ENCODE data around the gene FBRSL1. TPM values are rescaled to one million over a fixed set of nuclear protein-coding genes. Genes with fewer than 3 reads are reported as not detected.

FBRSL1 gene
- total RNA-seq, 4 donors from 2014 or later, result 2.4 to 8.5 (median 5.0) TPM

GRCh38 chr12:132514838-132515237 is 24.9 kb downstream of the FBRSL1 start:
- no peak for TF ChIP-seq CTCF (IDR thresholded peaks at IDR 0.05; ENCODE audit: low read depth)

- no peak for TF ChIP-seq CTCF (IDR thresholded peaks at IDR 0.05; ENCODE audit: low read depth)
Observed at GRCh38 chr12:132516095-132517012, 26.4 kb downstream of the FBRSL1 start.

GRCh38 chr12:132517013-132517739 is 27.2 kb downstream of the FBRSL1 start:
- TF ChIP-seq CTCF (IDR thresholded peaks at IDR 0.05; ENCODE audit: low read depth), result no peak

- no peak for TF ChIP-seq CTCF (IDR thresholded peaks at IDR 0.05; ENCODE audit: low read depth)
Observed at GRCh38 chr12:132517740-132518100, 27.8 kb downstream of the FBRSL1 start.

GRCh38 chr12:132518354-132518992 is 28.5 kb downstream of the FBRSL1 start:
- TF ChIP-seq CTCF (IDR thresholded peaks at IDR 0.05; ENCODE audit: low read depth), result no peak

GRCh38 chr12:132520421-132521199 is 30.7 kb downstream of the FBRSL1 start:
- TF ChIP-seq CTCF (IDR thresholded peaks at IDR 0.05; ENCODE audit: low read depth), result no peak

All from subcutaneous adipose tissue (tissue), 4 donors.